Panc1 (cell line): Measurements from ENCODE around the gene SETD6. TPM values are rescaled to one million over a fixed set of nuclear protein-coding genes. Genes with fewer than 3 reads are reported as not detected.

ENCODE experiments used
- ATAC-seq: fragments of 200-7000 bp; cut with Tn5 transposase; 2 replicates; pipeline ENCODE4 v1.9.1; 2020; ENCODE audit warnings: mild to moderate bottlenecking, moderate library complexity
- BruUV-seq: library from RNA; stranded (reverse); fragments of 400-500 nt; replicated peaks from 2 replicates; lab custom pipeline; 2021; lab: Mats Ljungman, UMichigan
- CTCF ChIA-PET: fragments of 300-600 bp; sonication (Branson Sonifier 250); formaldehyde crosslinking; loops from one replicate; lab custom pipeline; 2022; ENCODE audit warnings: antibody characterized with exemption; lab: Charles Lee
- POLR2A ChIA-PET: fragments of 300-600 bp; sonication (Branson Sonifier 250); formaldehyde crosslinking; loops from one replicate; lab custom pipeline; 2022; ENCODE audit warnings: antibody characterized with exemption; lab: Charles Lee
- DNase-seq: peaks from one replicate; pipeline ENCODE4 v3.0.0-alpha.2; 2010; ENCODE audit warnings: low read depth, low spot score
- H3K27ac ChIP-seq: 2 replicates; pipeline ENCODE4 v1.5.1; 2011; ENCODE audit warnings: mild to moderate bottlenecking, low read length, inconsistent platforms
- H3K27me3 ChIP-seq: fragments of 200-500 bp; sonication (Bioruptor generic); 2 replicates; pipeline ENCODE4 v1.6.0; 2014; ENCODE audit warnings: low read length, inconsistent platforms; ENCODE audit not compliant: control insufficient read depth, insufficient read depth
- H3K36me3 ChIP-seq: fragments of 200-500 bp; sonication (Bioruptor generic); 2 replicates; pipeline ENCODE4 v1.5.1; 2014; ENCODE audit warnings: inconsistent platforms, mild to moderate bottlenecking, low read length, moderate library complexity; ENCODE audit not compliant: control insufficient read depth, insufficient read depth
- H3K4me1 ChIP-seq: 2 replicates; pipeline ENCODE4 v1.5.1; 2011; ENCODE audit warnings: inconsistent platforms, mild to moderate bottlenecking, low read length, moderate library complexity; ENCODE audit not compliant: control insufficient read depth, insufficient read depth
- H3K4me3 ChIP-seq, 2 experiments: 2 replicates each; pipeline ENCODE4 v1.5.1; 2011 to 2012; ENCODE audit warnings: low read depth in 2 of 2, low read length in 2 of 2, mild to moderate bottlenecking in 2 of 2, inconsistent platforms in 1 of 2, moderate library complexity in 1 of 2
- H3K9me3 ChIP-seq: fragments of 200-500 bp; sonication (Bioruptor generic); 2 replicates; pipeline ENCODE4 v1.5.1; 2014; ENCODE audit warnings: low read depth, mild to moderate bottlenecking, inconsistent platforms, low read length, moderate library complexity; ENCODE audit not compliant: control insufficient read depth, insufficient read depth
- CTCF ChIP-seq: fragments of 450-650 bp; IDR thresholded peaks from 2 replicates; pipeline ENCODE4 v1.5.1; 2017; ENCODE audit warnings: mild to moderate bottlenecking
- POLR2AphosphoS5 ChIP-seq: IDR thresholded peaks from 2 replicates; pipeline ENCODE4 v1.6.1; 2012; ENCODE audit warnings: mild to moderate bottlenecking, low read depth, low read length, moderate library complexity
- REST ChIP-seq, 2 experiments: IDR thresholded peaks; 2 replicates each; pipeline ENCODE4 v1.6.1; 2011 to 2012; ENCODE audit warnings: low read depth in 2 of 2, control low read depth in 1 of 2, low read length in 1 of 2, mild to moderate bottlenecking in 1 of 2, moderate library complexity in 1 of 2; ENCODE audit not compliant: insufficient read depth in 1 of 2
- SIN3A ChIP-seq: IDR thresholded peaks from 2 replicates; pipeline ENCODE4 v1.6.1; 2012; ENCODE audit warnings: low read depth, mild to moderate bottlenecking, low read length, moderate library complexity, borderline replicate concordance; ENCODE audit not compliant: insufficient read depth
- TCF7L2 ChIP-seq: IDR thresholded peaks from 2 replicates; pipeline ENCODE4 v1.6.1; 2011; ENCODE audit warnings: mild to moderate bottlenecking, low read depth, low read length, inconsistent platforms
- in situ Hi-C: cut with HindIII; loops from 2 replicates; pipeline ENCODE4 v1.10.0; 2016; ENCODE audit warnings: low sequenced_read_pairs, low pct_unique_long_range_greater_than_20kb
- intact Hi-C: fragments of 100-400 bp; cut with micrococcal nuclease; formaldehyde crosslinking; loops from one replicate; pipeline ENCODE4 v1.10.0; 2022; ENCODE audit not compliant: unreplicated experiment
- total RNA-seq: library from RNA; stranded (reverse); gene quantifications from one replicate; pipeline ENCODE4 v1.2.1, GENCODE V29; 2021; ENCODE audit not compliant: unreplicated experiment

The SETD6 gene
- total RNA-seq, 1 experiment from 2014 or later = 28.3 TPM

GRCh38 chr16:58471209-58471975 is 43.9 kb upstream of the SETD6 start:
- Histone ChIP-seq H3K4me3 (no peak overlapping the region), H3K4me1 (no peaks in the 10 kb centered on the region), H3K36me3 (no peaks in the 10 kb centered on the region), H3K27me3 (no peaks in the 10 kb centered on the region), H3K27ac (no peak overlapping the region), H3K9me3 (no peaks in the 10 kb centered on the region)
- no peak for TF ChIP-seq REST (IDR thresholded peaks at IDR 0.05; ENCODE audit: insufficient read depth in 1 of 2, low read depth in 2 of 2, low read length in 1 of 2)
- TF ChIP-seq POLR2AphosphoS5 = no peak
- no peak for TF ChIP-seq CTCF
- no peak for TF ChIP-seq TCF7L2
- no peak for TF ChIP-seq SIN3A
- ATAC-seq (no peak), DNase-seq (no peak)
- CTCF ChIA-PET = no interaction called here
- POLR2A ChIA-PET = no interaction called here
- intact Hi-C loops = no loop called here
- BruUV-seq = no TSS peak
- in situ Hi-C loops = no loop called here

- POLR2A ChIA-PET = no interaction called here
Observed at GRCh38 chr16:58472266-58472665, 43.1 kb upstream of the SETD6 start.

More at GRCh38 chr16:58472266-58472665, 43.1 kb upstream of the SETD6 start:
- intact Hi-C loops (no loop called here), in situ Hi-C loops (no loop called here)
- H3K36me3 ChIP-seq = no peaks in the 10 kb centered on the region
- no peaks in the 10 kb centered on the region for H3K4me1 ChIP-seq
- H3K27me3 ChIP-seq = no peaks in the 10 kb centered on the region
- TF ChIP-seq TCF7L2 (no peak), SIN3A (no peak), REST (IDR thresholded peaks at IDR 0.05; ENCODE audit: insufficient read depth in 1 of 2, low read depth in 2 of 2, low read length in 1 of 2) (no peak), CTCF (no peak), POLR2AphosphoS5 (no peak)
- no peaks in the 10 kb centered on the region for H3K9me3 ChIP-seq
- no peak for ATAC-seq
- no TSS peak for BruUV-seq
- CTCF ChIA-PET = no interaction called here
- no peak overlapping the region for H3K27ac ChIP-seq
- no peak for DNase-seq
- H3K4me3 ChIP-seq = no peak overlapping the region
